ENCODE data around the gene TMEM72. TPM values are rescaled to one million over a fixed set of nuclear protein-coding genes. Genes with fewer than 3 reads are reported as not detected.
A peak's percentile ranks its signal among the peaks of the same experiment; 100 is the strongest.

The TMEM72 gene
- total and polyA plus RNA-seq, 2 of the 13 experiments (the other 11 are each of a cell fraction or from before 2014, with no cell fraction given), result 0.04 TPM; not detected in 1

- TF ChIP-seq SKI (IDR thresholded peaks at IDR 0.05; ENCODE audit: partially characterized antibody) (no peak), PAXIP1 (CRISPR knock-in tag; conservative IDR thresholded peaks at IDR 0.05) (0 out of 2 replicates have a peak, but pooled peaks have one; percentile 13), KDM4B (CRISPR knock-in tag; IDR thresholded peaks at IDR 0.05) (no peak), ZNF589 (CRISPR knock-in tag; conservative IDR thresholded peaks at IDR 0.05) (no peak), CHD2 (IDR thresholded peaks at IDR 0.05; ENCODE audit: low read depth, low read length) (no peak), EP300 (IDR thresholded peaks at IDR 0.05; ENCODE audit: low read depth in 2 of 2, low read length in 2 of 2) (no peak), EP300 (CRISPR knock-in tag; IDR thresholded peaks at IDR 0.05; ENCODE audit: borderline replicate concordance) (no peak), CREBL2 (CRISPR knock-in tag; IDR thresholded peaks at IDR 0.05; ENCODE audit: borderline replicate concordance) (no peak), ZMAT3 (CRISPR knock-in tag; conservative IDR thresholded peaks at IDR 0.05) (no peak), HOXA9 (CRISPR knock-in tag; IDR thresholded peaks at IDR 0.05; ENCODE audit: borderline replicate concordance) (no peak), CCAR2 (optimal IDR thresholded peaks at IDR 0.05; ENCODE audit: low read depth, low read length) (no peak), HHEX (CRISPR knock-in tag; IDR thresholded peaks at IDR 0.05) (no peak), GATAD1 (CRISPR knock-in tag; IDR thresholded peaks at IDR 0.05) (0 out of 2 replicates have a peak, but pooled peaks have one; percentile 7), ELK4 (CRISPR knock-in tag; IDR thresholded peaks at IDR 0.05; ENCODE audit: borderline replicate concordance) (no peak)
Measured at GRCh38 chr10:44949915-44950314, 38.8 kb downstream of the TMEM72 start (continued).
